Bronchial epithelial cell (primary cell): ENCODE measurements around the gene FBXL4. TPM values are rescaled to one million over a fixed set of nuclear protein-coding genes. Genes with fewer than 3 reads are reported as not detected.
"Not testable (repeated sequence)": the region's sequence is repeated elsewhere in the genome, so short reads cannot be mapped to it uniquely, and the experiment has no call there.

Experiments
- DNase-seq: peaks from one replicate; pipeline ENCODE4 v3.0.0-alpha.2; 2010; ENCODE audit warnings: low read depth
- FAIRE-seq: peaks from 2 replicates; lab custom pipeline; 2011; peaks lifted over from hg19 to GRCh38; lab: Jason Lieb, UNC
- H3K27me3 ChIP-seq: 2 replicates; pipeline ENCODE4 v1.5.1; 2011; ENCODE audit warnings: low read length; ENCODE audit not compliant: control insufficient read depth, insufficient read depth
- H3K36me3 ChIP-seq: 2 replicates; pipeline ENCODE4 v1.5.1; 2011; ENCODE audit warnings: low read length; ENCODE audit not compliant: control insufficient read depth, insufficient read depth
- H3K4me3 ChIP-seq: 2 replicates; pipeline ENCODE4 v1.5.1; 2011; ENCODE audit warnings: mild to moderate bottlenecking, low read depth, low read length, control low read depth
- total RNA-seq: library from RNA; depleted of rRNA; stranded (reverse); fragments of >200 nt; gene quantifications from 2 replicates; pipeline ENCODE4 v1.2.1, GENCODE V29; 2014
- TF ChIP-seq, protein P1 (sequence below): IDR thresholded peaks from 2 replicates; pipeline ENCODE4 v1.5.1; 2011; ENCODE audit warnings: mild to moderate bottlenecking, moderate library complexity, low read length, control low read depth, inconsistent platforms; ENCODE audit not compliant: insufficient read depth, severe bottlenecking

Gene FBXL4
- total RNA-seq, 1 donor from 2014 or later, result 12.9 TPM

- TF ChIP-seq, protein P1, sequence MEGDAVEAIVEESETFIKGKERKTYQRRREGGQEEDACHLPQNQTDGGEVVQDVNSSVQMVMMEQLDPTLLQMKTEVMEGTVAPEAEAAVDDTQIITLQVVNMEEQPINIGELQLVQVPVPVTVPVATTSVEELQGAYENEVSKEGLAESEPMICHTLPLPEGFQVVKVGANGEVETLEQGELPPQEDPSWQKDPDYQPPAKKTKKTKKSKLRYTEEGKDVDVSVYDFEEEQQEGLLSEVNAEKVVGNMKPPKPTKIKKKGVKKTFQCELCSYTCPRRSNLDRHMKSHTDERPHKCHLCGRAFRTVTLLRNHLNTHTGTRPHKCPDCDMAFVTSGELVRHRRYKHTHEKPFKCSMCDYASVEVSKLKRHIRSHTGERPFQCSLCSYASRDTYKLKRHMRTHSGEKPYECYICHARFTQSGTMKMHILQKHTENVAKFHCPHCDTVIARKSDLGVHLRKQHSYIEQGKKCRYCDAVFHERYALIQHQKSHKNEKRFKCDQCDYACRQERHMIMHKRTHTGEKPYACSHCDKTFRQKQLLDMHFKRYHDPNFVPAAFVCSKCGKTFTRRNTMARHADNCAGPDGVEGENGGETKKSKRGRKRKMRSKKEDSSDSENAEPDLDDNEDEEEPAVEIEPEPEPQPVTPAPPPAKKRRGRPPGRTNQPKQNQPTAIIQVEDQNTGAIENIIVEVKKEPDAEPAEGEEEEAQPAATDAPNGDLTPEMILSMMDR, result no peak
- Histone ChIP-seq H3K36me3 (no peaks in the 10 kb centered on the region), H3K27me3 (no peaks in the 10 kb centered on the region), H3K4me3 (no peak overlapping the region)
- no peak for FAIRE-seq
- no peak for DNase-seq
Measured at GRCh38 chr6:98924647-98925046, 23.1 kb downstream of the FBXL4 start.

DNA sequence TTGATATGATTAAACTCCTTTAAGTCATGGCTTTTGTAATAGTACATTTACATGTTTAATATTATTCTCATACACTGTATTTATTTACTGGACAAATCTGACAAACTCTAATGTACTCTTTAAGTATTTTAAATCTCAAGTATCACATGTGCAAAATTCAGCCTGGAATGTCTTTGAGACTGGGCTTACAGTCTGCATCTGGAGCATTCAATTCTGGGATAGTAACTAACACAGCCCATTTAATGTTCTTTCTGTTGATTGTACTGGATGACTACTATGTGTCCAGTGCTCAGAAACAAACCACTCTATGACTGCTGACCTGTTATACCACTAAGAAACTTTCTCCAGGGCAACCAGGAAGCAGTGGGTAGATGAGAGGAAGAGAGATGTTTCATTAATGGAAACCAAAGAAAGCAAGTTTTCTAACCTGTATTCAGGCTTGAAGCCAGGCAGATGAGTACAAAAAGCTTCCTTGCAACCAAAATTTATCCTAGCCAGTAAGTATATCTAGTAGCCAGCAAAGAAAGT is 26.8 kb downstream of the FBXL4 start:
- TF ChIP-seq, protein P1, result no peak
- Histone ChIP-seq H3K4me3 (no peak overlapping the region), H3K27me3 (no peaks in the 10 kb centered on the region), H3K36me3 (no peaks in the 10 kb centered on the region)
- DNase-seq (no peak), FAIRE-seq (no peak)

DNA sequence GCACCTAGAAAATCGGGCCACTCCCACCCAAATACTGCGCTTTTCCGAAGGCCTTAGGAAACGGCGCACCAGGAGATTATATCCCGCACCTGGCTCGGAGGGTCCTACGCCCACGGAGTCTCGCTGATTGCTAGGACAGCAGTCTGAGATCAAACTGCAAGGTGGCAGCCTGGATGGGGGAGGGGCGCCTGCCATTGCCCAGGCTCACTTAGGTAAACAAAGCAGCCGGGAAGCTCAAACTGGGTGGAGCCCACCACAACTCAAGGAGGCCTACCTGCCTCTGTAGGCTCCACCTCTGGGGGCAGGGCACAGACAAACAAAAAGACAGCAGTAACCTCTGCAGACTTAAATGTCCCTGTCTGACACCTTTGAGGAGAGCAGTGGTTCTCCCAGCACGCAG is 36.8 kb downstream of the FBXL4 start:
- not testable (repeated sequence) for DNase-seq, FAIRE-seq, H3K27me3 ChIP-seq, H3K36me3 ChIP-seq, H3K4me3 ChIP-seq

GRCh38 chr6:98909236-98909635 is 38.5 kb downstream of the FBXL4 start:
- TF ChIP-seq, protein P1, result no peak
- Histone ChIP-seq H3K36me3 (no peaks in the 10 kb centered on the region), H3K27me3 (no peaks in the 10 kb centered on the region), H3K4me3 (no peak overlapping the region)
- FAIRE-seq, result no peak
- no peak for DNase-seq

- not testable (repeated sequence) for DNase-seq, H3K27me3 ChIP-seq, H3K36me3 ChIP-seq, H3K4me3 ChIP-seq, FAIRE-seq
Measured at GRCh38 chr6:98906342-98906741, 41.4 kb downstream of the FBXL4 start.

DNA sequence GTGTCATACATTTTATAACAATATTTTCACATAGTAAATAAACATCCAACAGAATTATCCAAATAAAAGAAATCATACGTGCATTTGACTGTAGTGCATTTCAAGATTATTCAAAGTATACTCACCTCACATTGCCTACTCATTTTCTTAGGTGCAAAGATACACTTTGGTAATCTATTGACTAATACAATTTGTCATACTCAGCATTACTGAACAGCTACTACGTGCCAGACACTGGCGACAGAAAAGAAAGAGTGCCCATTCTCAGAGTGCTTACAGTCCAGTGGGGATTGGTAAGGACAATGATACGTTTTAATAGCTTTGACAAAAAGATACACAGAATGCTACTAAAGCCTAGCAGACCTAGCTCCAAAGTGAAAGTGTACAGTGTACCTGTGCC is 42.0 kb downstream of the FBXL4 start:
- TF ChIP-seq, protein P1, result no peak
- Histone ChIP-seq H3K4me3 (no peak overlapping the region), H3K27me3 (no peaks in the 10 kb centered on the region), H3K36me3 (no peaks in the 10 kb centered on the region)
- FAIRE-seq (no peak), DNase-seq (peak; percentile 22)

DNA sequence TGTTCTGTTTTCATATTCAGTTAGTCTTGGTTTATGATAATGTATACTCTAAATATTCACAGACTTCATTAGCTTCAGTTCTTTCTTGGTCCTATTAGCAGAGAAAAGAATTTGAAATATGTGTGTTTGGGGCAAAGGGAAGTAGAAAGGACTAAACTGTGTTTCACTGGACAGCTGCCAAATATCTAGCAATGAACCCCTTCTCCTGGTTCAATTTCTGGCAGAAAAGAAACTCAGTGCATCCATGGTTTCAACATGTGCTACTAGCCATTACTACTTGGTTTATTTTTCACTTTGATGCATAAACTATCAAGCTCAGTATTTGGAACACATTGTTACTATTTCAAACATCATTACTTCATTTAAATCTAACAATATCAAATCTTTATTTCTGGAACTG is 43.6 kb downstream of the FBXL4 start:
- Histone ChIP-seq H3K27me3 (no peaks in the 10 kb centered on the region), H3K36me3 (no peaks in the 10 kb centered on the region), H3K4me3 (no peak overlapping the region)
- FAIRE-seq (no peak), DNase-seq (no peak)
- TF ChIP-seq, protein P1, result no peak
